ENCODE data around the gene YBX1.

The YBX1 gene

GRCh38 chr1:42735477-42736105 is 53.4 kb downstream of the YBX1 start:
- DNase-seq = no peak

GRCh38 chr1:42736152-42736551 is 53.9 kb downstream of the YBX1 start:
- no peak for DNase-seq

- no peak for DNase-seq
Measured at GRCh38 chr1:42736571-42737200, 54.5 kb downstream of the YBX1 start.

GRCh38 chr1:42737257-42737656 is 55.0 kb downstream of the YBX1 start:
- DNase-seq = no peak

- no peak for DNase-seq
Measured at GRCh38 chr1:42737986-42738677, 55.9 kb downstream of the YBX1 start.

- no peak for DNase-seq
Measured at GRCh38 chr1:42738678-42739226, 56.5 kb downstream of the YBX1 start.

GRCh38 chr1:42739753-42740700 is 57.8 kb downstream of the YBX1 start, which contains the start of gene CLDN19:
TSS of gene CLDN19 (minus strand) at chr1:42740236. CDS start at chr1:42740063, 173 bp downstream.
- DNase-seq = no peak

GRCh38 chr1:42740851-42741580 is 58.8 kb downstream of the YBX1 start:
- no peak for DNase-seq

- no peak for DNase-seq
Measured at GRCh38 chr1:42741706-42742105, 59.5 kb downstream of the YBX1 start.

- no peak for DNase-seq
Measured at GRCh38 chr1:42742141-42742540, 59.9 kb downstream of the YBX1 start.

GRCh38 chr1:42742617-42743316 is 60.5 kb downstream of the YBX1 start:
- no peak for DNase-seq

GRCh38 chr1:42743317-42744147 is 61.3 kb downstream of the YBX1 start:
- DNase-seq = no peak

GRCh38 chr1:42744148-42744413 is 61.9 kb downstream of the YBX1 start:
- no peak for DNase-seq

GRCh38 chr1:42745851-42746250 is 63.6 kb downstream of the YBX1 start:
- DNase-seq = no peak

- no peak for DNase-seq
Measured at GRCh38 chr1:42746436-42747105, 64.4 kb downstream of the YBX1 start.

- DNase-seq = no peak
Measured at GRCh38 chr1:42747125-42747524, 64.9 kb downstream of the YBX1 start.

GRCh38 chr1:42748021-42748420 is 65.8 kb downstream of the YBX1 start:
- DNase-seq = no peak

GRCh38 chr1:42748461-42749410 is 66.5 kb downstream of the YBX1 start:
- DNase-seq = no peak

- DNase-seq = no peak
Measured at GRCh38 chr1:42750041-42750440, 67.8 kb downstream of the YBX1 start.
